IMR-90 (cell line): ENCODE measurements around the gene RBFOX1. TPM values are rescaled to one million over a fixed set of nuclear protein-coding genes. Genes with fewer than 3 reads are reported as not detected.

Experiments used
- ATAC-seq: fragments of 200-7000 bp; cut with Tn5 transposase; 2 replicates; pipeline ENCODE4 v1.9.1; 2020; ENCODE audit warnings: low read depth, mild to moderate bottlenecking, moderate library complexity
- BruUV-seq: library from RNA; stranded (reverse); fragments of 400-500 nt; replicated peaks from 2 replicates; lab custom pipeline; 2021; lab: Mats Ljungman, UMichigan
- CTCF ChIA-PET: fragments of 300-600 bp; formaldehyde crosslinking; extraction: SDS; loops from one replicate; lab custom pipeline; 2021; ENCODE audit warnings: antibody characterized with exemption; lab: Yijun Ruan, JAX
- POLR2A ChIA-PET: fragments of 300-600 bp; sonication (Branson Sonifier 250); formaldehyde crosslinking; loops from one replicate; lab custom pipeline; 2022; ENCODE audit warnings: antibody characterized with exemption; ENCODE audit not compliant: unreplicated experiment; lab: Charles Lee
- DNase-seq: peaks from one replicate; pipeline ENCODE4 v3.0.0; 2013
- H2AFZ ChIP-seq: replicated peaks from 2 replicates; pipeline ENCODE3; 2013; ENCODE audit warnings: low read length, mild to moderate bottlenecking; ENCODE audit not compliant: poor library complexity
- H2AK5ac ChIP-seq: 2 replicates; pipeline ENCODE4 v1.6.1; 2013; ENCODE audit warnings: low read depth, low read length, inconsistent platforms
- H2AK9ac ChIP-seq: replicated peaks from 2 replicates; pipeline ENCODE3; 2013; ENCODE audit warnings: mild to moderate bottlenecking, low read depth, low read length, moderate library complexity; ENCODE audit not compliant: poor library complexity
- H2BK120ac ChIP-seq: 2 replicates; pipeline ENCODE4 v1.6.1; 2013; ENCODE audit warnings: low read depth, low read length, inconsistent platforms
- H2BK15ac ChIP-seq: 3 replicates; pipeline ENCODE4 v1.6.1; 2013; ENCODE audit warnings: low read depth, low read length, inconsistent platforms
- H2BK20ac ChIP-seq: 2 replicates; pipeline ENCODE4 v1.6.1; 2013; ENCODE audit warnings: low read depth, mild to moderate bottlenecking, inconsistent platforms, low read length, moderate library complexity
- H2BK5ac ChIP-seq: 2 replicates; pipeline ENCODE4 v1.6.1; 2013; ENCODE audit warnings: mild to moderate bottlenecking, low read depth, low read length, inconsistent platforms; ENCODE audit not compliant: poor library complexity, severe bottlenecking
- H3K14ac ChIP-seq: replicated peaks from 2 replicates; pipeline ENCODE4 v1.6.1; 2013; ENCODE audit warnings: low read depth, low read length, inconsistent platforms
- H3K18ac ChIP-seq: 2 replicates; pipeline ENCODE4 v1.6.1; 2013; ENCODE audit warnings: low read depth, low read length, control low read depth
- H3K23ac ChIP-seq: 2 replicates; pipeline ENCODE4 v1.6.1; 2013; ENCODE audit warnings: low read depth, low read length, inconsistent platforms
- H3K27ac ChIP-seq: 2 replicates; pipeline ENCODE4 v1.5.1; 2013; ENCODE audit warnings: mild to moderate bottlenecking, control low read depth, low read length; ENCODE audit not compliant: insufficient read depth
- H3K27me3 ChIP-seq: 2 replicates; pipeline ENCODE4 v1.6.1; 2013; ENCODE audit warnings: low read length; ENCODE audit not compliant: control insufficient read depth, insufficient read depth
- H3K36me3 ChIP-seq: 2 replicates; pipeline ENCODE4 v1.6.1; 2013; ENCODE audit warnings: low read length, mixed read lengths; ENCODE audit not compliant: control insufficient read depth, insufficient read depth
- H3K4ac ChIP-seq: 2 replicates; pipeline ENCODE4 v1.6.1; 2013; ENCODE audit warnings: low read depth, low read length, inconsistent platforms
- H3K4me1 ChIP-seq: 2 replicates; pipeline ENCODE4 v1.6.1; 2013; ENCODE audit warnings: low read length, mixed read lengths; ENCODE audit not compliant: control insufficient read depth, insufficient read depth
- H3K4me2 ChIP-seq: 2 replicates; pipeline ENCODE4 v1.6.1; 2013; ENCODE audit warnings: low read depth, mild to moderate bottlenecking, control low read depth, low read length, moderate library complexity
- H3K4me3 ChIP-seq: 2 replicates; pipeline ENCODE4 v1.5.1; 2013; ENCODE audit warnings: low read depth, mild to moderate bottlenecking, control low read depth, low read length, moderate library complexity; ENCODE audit not compliant: insufficient read depth
- H3K56ac ChIP-seq: 2 replicates; pipeline ENCODE4 v1.6.1; 2013; ENCODE audit warnings: low read length, inconsistent platforms; ENCODE audit not compliant: insufficient read depth; ENCODE audit errors: extremely low read depth
- H3K79me1 ChIP-seq, 2 experiments: 2 replicates each; pipeline ENCODE4 v1.6.1; 2013; ENCODE audit warnings: low read length in 2 of 2, inconsistent platforms in 1 of 2, low read depth in 1 of 2
- H3K9ac ChIP-seq: 2 replicates; pipeline ENCODE4 v1.6.1; 2013; ENCODE audit warnings: low read depth, low read length, control low read depth
- H3K9me1 ChIP-seq: 2 replicates; pipeline ENCODE4 v1.6.1; 2013; ENCODE audit warnings: low read length, inconsistent platforms; ENCODE audit not compliant: insufficient read depth
- H3K9me3 ChIP-seq: 2 replicates; pipeline ENCODE4 v1.6.1; 2013; ENCODE audit warnings: low read length; ENCODE audit not compliant: control insufficient read depth, insufficient read depth
- H4K20me1 ChIP-seq: 2 replicates; pipeline ENCODE4 v1.6.1; 2013; ENCODE audit warnings: low read length, inconsistent platforms; ENCODE audit not compliant: insufficient read depth
- H4K5ac ChIP-seq: 2 replicates; pipeline ENCODE4 v1.6.1; 2013; ENCODE audit warnings: mild to moderate bottlenecking, low read depth, low read length, control low read depth
- H4K8ac ChIP-seq, 2 experiments: 2 replicates each; pipeline ENCODE4 v1.6.1; 2013; ENCODE audit warnings: low read depth in 2 of 2, low read length in 2 of 2, control low read depth in 1 of 2, inconsistent platforms in 1 of 2
- H4K91ac ChIP-seq: 2 replicates; pipeline ENCODE4 v1.6.1; 2013; ENCODE audit warnings: low read depth, low read length, inconsistent platforms; ENCODE audit not compliant: insufficient read depth
- BHLHE40 ChIP-seq: fragments of 150-350 bp; IDR thresholded peaks from 2 replicates; pipeline ENCODE4 v1.6.1; 2016; ENCODE audit warnings: mild to moderate bottlenecking, low read depth, low read length
- CEBPB ChIP-seq: IDR thresholded peaks from 2 replicates; pipeline ENCODE4 v1.6.1; 2012; ENCODE audit warnings: low read depth, low read length, improper control_type of control experiment
- CHD1 ChIP-seq: IDR thresholded peaks from 2 replicates; pipeline ENCODE4 v1.6.1; 2012; ENCODE audit warnings: low read depth, low read length, improper control_type of control experiment
- CTCF ChIP-seq: conservative IDR thresholded peaks from 2 replicates; pipeline ENCODE4 v1.5.1; 2012; ENCODE audit warnings: mild to moderate bottlenecking, low read depth, low read length, improper control_type of control experiment
- MAFK ChIP-seq: IDR thresholded peaks from 2 replicates; pipeline ENCODE4 v1.6.1; 2012; ENCODE audit warnings: low read depth, low read length, improper control_type of control experiment
- MXI1 ChIP-seq: IDR thresholded peaks from 2 replicates; pipeline ENCODE4 v1.6.1; 2012; ENCODE audit warnings: low read depth, mild to moderate bottlenecking, low read length, moderate library complexity, borderline replicate concordance
- POLR2A ChIP-seq: IDR thresholded peaks from 2 replicates; pipeline ENCODE4 v1.6.1; 2012; ENCODE audit warnings: mild to moderate bottlenecking, low read depth, low read length
- RCOR1 ChIP-seq: IDR thresholded peaks from 2 replicates; pipeline ENCODE4 v1.6.1; 2012; ENCODE audit warnings: mild to moderate bottlenecking, low read length, improper control_type of control experiment; ENCODE audit not compliant: insufficient replicate concordance
- RFX5 ChIP-seq: IDR thresholded peaks from 2 replicates; pipeline ENCODE4 v1.8.0; 2012; ENCODE audit warnings: low read depth, mild to moderate bottlenecking, low read length, moderate library complexity
- SMC3 ChIP-seq: fragments of 150-350 bp; IDR thresholded peaks from 2 replicates; pipeline ENCODE4 v1.6.1; 2016; ENCODE audit warnings: low read depth, mild to moderate bottlenecking, antibody characterized with exemption, low read length, moderate library complexity
- WGBS, 2 experiments: methylation state at CpG; one replicate each; pipeline versions ENCODE4 v1.1.5 to v1.1.7; 2013; ENCODE audit warnings: missing lambda C conversion rate in 2 of 2; ENCODE audit not compliant: insufficient read length in 1 of 2; ENCODE audit errors: extremely low coverage in 2 of 2; 5-methylcytosine and 5-hydroxymethylcytosine counted together
- dilution Hi-C: fragments of 300-500 bp; cut with HindIII; formaldehyde crosslinking; loops from one replicate; pipeline ENCODE4 v1.14.3; 2018; ENCODE audit warnings: low sequenced_read_pairs; ENCODE audit not compliant: unreplicated experiment
- in situ Hi-C: fragments of 300-500 bp; cut with MboI; formaldehyde crosslinking; loops from 3 replicates; pipeline ENCODE4 v1.14.3; 2019; ENCODE audit warnings: low sequenced_read_pairs, inconsistent platforms, mixed read lengths
- intact Hi-C: fragments of 100-400 bp; cut with micrococcal nuclease; formaldehyde crosslinking; loops from 2 replicates; pipeline ENCODE4 v1.10.0; 2022
- polyA plus RNA-seq, 3 experiments: library from polyadenylated mRNA; depleted of rRNA; stranded (reverse); fragments of >200 nt; gene quantifications; 2 replicates each; pipeline ENCODE4 v1.2.3, GENCODE V29; 2012; ENCODE audit warnings: low replicate concordance in 1 of 3
- total RNA-seq: library from RNA; depleted of rRNA; stranded (reverse); fragments of >200 nt; gene quantifications from 2 replicates; pipeline ENCODE4 v1.2.3, GENCODE V29; 2012

The RBFOX1 gene
- total and polyA plus RNA-seq, 2 of the 4 experiments (the other 2 are of a cell fraction): not detected

GRCh38 chr16:7688811-7689210 is 356.2 kb downstream of the RBFOX1 start:
- H2BK20ac ChIP-seq: no peak overlapping the region
- WGBS, 2 experiments: no CpG with 5 or more reads among the region's 5 CpGs
- peaks cover 4% of the 10 kb centered on the region for H3K9me3 ChIP-seq
- no TSS peak for BruUV-seq
- no peak overlapping the region for H3K56ac ChIP-seq
- H3K36me3 ChIP-seq: no peaks in the 10 kb centered on the region
- H3K9me1 ChIP-seq: no peaks in the 10 kb centered on the region
- no peaks in the 10 kb centered on the region for H3K79me1 ChIP-seq
- no peak overlapping the region for H3K4ac ChIP-seq
- H2BK5ac ChIP-seq: no peak overlapping the region
- POLR2A ChIA-PET: no interaction called here
- H2BK15ac ChIP-seq: no peak overlapping the region
- no peak overlapping the region for H2BK120ac ChIP-seq
- no peaks in the 10 kb centered on the region for H3K4me1 ChIP-seq
- no peak overlapping the region for H4K5ac ChIP-seq
- H4K20me1 ChIP-seq: no peaks in the 10 kb centered on the region
- TF ChIP-seq MXI1 (no peak), POLR2A (no peak), MAFK (no peak), CEBPB (no peak), BHLHE40 (no peak), CHD1 (no peak), RCOR1 (no peak), RFX5 (no peak), SMC3 (no peak), CTCF (no peak)
- intact Hi-C loops: no loop called here
- no peaks in the 10 kb centered on the region for H3K27me3 ChIP-seq
- no peak overlapping the region for H3K9ac ChIP-seq
- in situ Hi-C loops: no loop called here
- no peak overlapping the region for H3K4me3 ChIP-seq
- no peak overlapping the region for H3K27ac ChIP-seq
- no peak overlapping the region for H3K4me2 ChIP-seq
- H2AK5ac ChIP-seq: no peak overlapping the region
- no peak overlapping the region for H2AK9ac ChIP-seq
- H3K14ac ChIP-seq: no peak overlapping the region
- DNase-seq (no peak), ATAC-seq (no peak)
- no peak overlapping the region for H2AFZ ChIP-seq
- H3K23ac ChIP-seq: no peak overlapping the region
- H4K91ac ChIP-seq: no peak overlapping the region
- H3K18ac ChIP-seq: no peak overlapping the region
- H4K8ac ChIP-seq: no peak overlapping the region
- dilution Hi-C loops: no loop called here
- CTCF ChIA-PET: no interaction called here
